ENCODE results near the gene HPCAL1. TPM values are rescaled to one million over a fixed set of nuclear protein-coding genes. Genes with fewer than 3 reads are reported as not detected.

HPCAL1 gene
- polyA plus RNA-seq, 1 donor from 2014 or later = 63.4 TPM

GRCh38 chr2:10436583-10437110, 133.9 kb downstream of the HPCAL1 start:
- Histone ChIP-seq H3K4me2 (ENCODE audit: low read length) (no peak overlapping the region), H3K4me3 (ENCODE audit: low read length) (no peak overlapping the region), H3K27ac (ENCODE audit: low read length) (no peak overlapping the region), H3K9ac (ENCODE audit: low read length) (no peak overlapping the region), H4K20me1 (ENCODE audit: insufficient read depth) (peaks cover 10% of the 10 kb centered on the region), H3K9me2 (ENCODE audit: insufficient read depth, low read length) (no peaks in the 10 kb centered on the region), H3K79me2 (replicated peaks; ENCODE audit: insufficient read depth, low read length) (no peaks in the 10 kb centered on the region), H3K9me3 (ENCODE audit: low read length) (no peaks in the 10 kb centered on the region), H3F3A (ENCODE audit: insufficient read depth, low read length, poor library complexity, severe bottlenecking) (no peaks in the 10 kb centered on the region), H2AFZ (ENCODE audit: low read depth, low read length) (no peak overlapping the region), H3K27me3 (ENCODE audit: insufficient read depth, low read depth, low read length) (peaks cover 4% of the 10 kb centered on the region), H3K36me3 (ENCODE audit: insufficient read depth, low read length) (peaks cover 11% of the 10 kb centered on the region)
- no peak for TF ChIP-seq EZH2 (IDR thresholded peaks at IDR 0.05; ENCODE audit: borderline replicate concordance, insufficient read depth, low read length, poor library complexity, severe bottlenecking)
- TF ChIP-seq RAD21 (conservative IDR thresholded peaks at IDR 0.05) = no peak
- no peak for TF ChIP-seq MXI1 (conservative IDR thresholded peaks at IDR 0.05; ENCODE audit: poor library complexity, severe bottlenecking)
- no peak for TF ChIP-seq CTCF (IDR thresholded peaks at IDR 0.05; ENCODE audit: poor library complexity, severe bottlenecking)
- no peak for TF ChIP-seq SMC3 (conservative IDR thresholded peaks at IDR 0.05; ENCODE audit: poor library complexity)
- no peak for TF ChIP-seq REST (IDR thresholded peaks at IDR 0.05; ENCODE audit: borderline replicate concordance)
- no peak for TF ChIP-seq POLR2AphosphoS5 (IDR thresholded peaks at IDR 0.05)

GRCh38 chr2:10437806-10438205, 135.1 kb downstream of the HPCAL1 start:
- no peaks in the 10 kb centered on the region for H3K9me3 ChIP-seq (ENCODE audit: low read length)
- no peak for TF ChIP-seq TAF1 (IDR thresholded peaks at IDR 0.05; ENCODE audit: low read depth)
- TF ChIP-seq REST (IDR thresholded peaks at IDR 0.05; ENCODE audit: borderline replicate concordance) = no peak
- no peak for TF ChIP-seq POLR2AphosphoS5 (IDR thresholded peaks at IDR 0.05)
- TF ChIP-seq MXI1 (conservative IDR thresholded peaks at IDR 0.05; ENCODE audit: poor library complexity, severe bottlenecking) = no peak
- TF ChIP-seq RAD21 (conservative IDR thresholded peaks at IDR 0.05) = no peak
- no peak for TF ChIP-seq SMC3 (conservative IDR thresholded peaks at IDR 0.05; ENCODE audit: poor library complexity)
- no peak for TF ChIP-seq EZH2 (IDR thresholded peaks at IDR 0.05; ENCODE audit: borderline replicate concordance, insufficient read depth, low read length, poor library complexity, severe bottlenecking)
- no peak for TF ChIP-seq CTCF (IDR thresholded peaks at IDR 0.05; ENCODE audit: poor library complexity, severe bottlenecking)
- TF ChIP-seq EP300 (conservative IDR thresholded peaks at IDR 0.05; ENCODE audit: poor library complexity, severe bottlenecking) = no peak
- no peak overlapping the region for H3K9ac ChIP-seq (ENCODE audit: low read length)
- H2AFZ ChIP-seq (ENCODE audit: low read depth, low read length) = no peak overlapping the region
- H4K20me1 ChIP-seq (ENCODE audit: insufficient read depth) = peaks cover 21% of the 10 kb centered on the region
- peaks cover 12% of the 10 kb centered on the region for H3K36me3 ChIP-seq (ENCODE audit: insufficient read depth, low read length)
- no peaks in the 10 kb centered on the region for H3F3A ChIP-seq (ENCODE audit: insufficient read depth, low read length, poor library complexity, severe bottlenecking)
- H3K4me3 ChIP-seq (ENCODE audit: low read length) = no peak overlapping the region
- no peak overlapping the region for H3K27ac ChIP-seq (ENCODE audit: low read length)
- no peaks in the 10 kb centered on the region for H3K27me3 ChIP-seq (ENCODE audit: insufficient read depth, low read depth, low read length)
- H3K79me2 ChIP-seq (replicated peaks; ENCODE audit: insufficient read depth, low read length) = peaks cover 5% of the 10 kb centered on the region
- H3K9me2 ChIP-seq (ENCODE audit: insufficient read depth, low read length) = no peaks in the 10 kb centered on the region
- no peak overlapping the region for H3K4me2 ChIP-seq (ENCODE audit: low read length)
